ENCODE data around the gene TALDO1. TPM values are rescaled to one million over a fixed set of nuclear protein-coding genes. Genes with fewer than 3 reads are reported as not detected.

TALDO1 gene
- total and polyA plus RNA-seq, 2 donors (not counting 1 experiment from before 2014, with no cell fraction given), result 136 to 150 TPM

DNA sequence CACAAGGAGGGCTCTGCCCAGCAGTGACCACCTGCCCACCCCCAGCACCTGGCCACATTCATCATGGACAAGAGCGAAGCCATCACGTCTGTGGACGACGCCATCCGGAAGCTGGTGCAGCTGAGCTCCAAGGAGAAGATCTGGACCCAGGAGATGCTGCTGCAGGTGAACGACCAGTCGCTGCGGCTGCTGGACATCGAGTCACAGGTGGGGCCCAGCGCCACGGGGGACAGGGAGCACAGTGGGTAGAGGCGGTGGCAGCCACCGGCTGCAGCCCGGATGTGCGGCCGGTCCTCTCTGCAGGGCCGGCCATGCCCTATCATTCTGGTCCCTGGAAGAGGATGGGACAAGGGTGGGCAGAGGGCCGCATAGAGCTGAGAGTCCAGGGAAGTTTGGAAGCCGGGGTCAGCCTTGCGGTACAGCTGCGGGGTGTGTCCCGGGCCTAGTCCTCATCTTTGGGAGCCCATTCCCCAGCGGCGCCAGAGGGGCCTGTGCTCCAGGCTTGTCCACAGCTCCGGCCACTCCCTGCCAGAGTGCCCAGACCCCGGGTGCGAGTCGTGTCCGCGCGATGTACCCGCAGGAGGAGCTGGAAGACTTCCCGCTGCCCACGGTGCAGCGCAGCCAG is 27.1 kb upstream of the TALDO1 start:
- TF ChIP-seq EZH2 (IDR thresholded peaks at IDR 0.05; ENCODE audit: low read length, missing control alignments), result no peak
- TF ChIP-seq, protein P1, sequence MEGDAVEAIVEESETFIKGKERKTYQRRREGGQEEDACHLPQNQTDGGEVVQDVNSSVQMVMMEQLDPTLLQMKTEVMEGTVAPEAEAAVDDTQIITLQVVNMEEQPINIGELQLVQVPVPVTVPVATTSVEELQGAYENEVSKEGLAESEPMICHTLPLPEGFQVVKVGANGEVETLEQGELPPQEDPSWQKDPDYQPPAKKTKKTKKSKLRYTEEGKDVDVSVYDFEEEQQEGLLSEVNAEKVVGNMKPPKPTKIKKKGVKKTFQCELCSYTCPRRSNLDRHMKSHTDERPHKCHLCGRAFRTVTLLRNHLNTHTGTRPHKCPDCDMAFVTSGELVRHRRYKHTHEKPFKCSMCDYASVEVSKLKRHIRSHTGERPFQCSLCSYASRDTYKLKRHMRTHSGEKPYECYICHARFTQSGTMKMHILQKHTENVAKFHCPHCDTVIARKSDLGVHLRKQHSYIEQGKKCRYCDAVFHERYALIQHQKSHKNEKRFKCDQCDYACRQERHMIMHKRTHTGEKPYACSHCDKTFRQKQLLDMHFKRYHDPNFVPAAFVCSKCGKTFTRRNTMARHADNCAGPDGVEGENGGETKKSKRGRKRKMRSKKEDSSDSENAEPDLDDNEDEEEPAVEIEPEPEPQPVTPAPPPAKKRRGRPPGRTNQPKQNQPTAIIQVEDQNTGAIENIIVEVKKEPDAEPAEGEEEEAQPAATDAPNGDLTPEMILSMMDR (conservative IDR thresholded peaks at IDR 0.05 in 1 of 2, IDR thresholded peaks at IDR 0.05 in 1 of 2; ENCODE audit: low read depth in 1 of 2, low read length in 2 of 2), result no peak
- Histone ChIP-seq H3K4me1 (ENCODE audit: control insufficient read depth, extremely low read depth, insufficient read depth, low read length) (no peaks in the 10 kb centered on the region), H3K27ac (ENCODE audit: insufficient read depth, low read length) (no peak overlapping the region), H3K27me3 (ENCODE audit: control insufficient read depth, insufficient read depth, low read length) (peaks cover 16% of the 10 kb centered on the region), H3K9me3 (ENCODE audit: control insufficient read depth, insufficient read depth, low read depth, low read length) (no peaks in the 10 kb centered on the region), H3K4me2 (ENCODE audit: extremely low read depth, insufficient read depth, low read length) (no peak overlapping the region), H3K79me2 (ENCODE audit: control insufficient read depth, insufficient read depth, low read length) (no peaks in the 10 kb centered on the region), H3K4me3 (replicated peaks in 1 of 4; ENCODE audit: control extremely low read depth in 1 of 4, insufficient read depth in 1 of 4, low read depth in 3 of 4, low read length in 4 of 4) (no peak overlapping the region), H2AFZ (ENCODE audit: low read length) (no peak overlapping the region), H3K36me3 (ENCODE audit: control insufficient read depth, insufficient read depth, low read length) (peaks cover 5% of the 10 kb centered on the region), H3K9ac (ENCODE audit: insufficient read depth, low read length) (no peak overlapping the region), H4K20me1 (ENCODE audit: control insufficient read depth, extremely low read depth, insufficient read depth, low read length) (no peaks in the 10 kb centered on the region)
- DNase-seq (ENCODE audit: low read depth in 2 of 2), result no peak

DNA sequence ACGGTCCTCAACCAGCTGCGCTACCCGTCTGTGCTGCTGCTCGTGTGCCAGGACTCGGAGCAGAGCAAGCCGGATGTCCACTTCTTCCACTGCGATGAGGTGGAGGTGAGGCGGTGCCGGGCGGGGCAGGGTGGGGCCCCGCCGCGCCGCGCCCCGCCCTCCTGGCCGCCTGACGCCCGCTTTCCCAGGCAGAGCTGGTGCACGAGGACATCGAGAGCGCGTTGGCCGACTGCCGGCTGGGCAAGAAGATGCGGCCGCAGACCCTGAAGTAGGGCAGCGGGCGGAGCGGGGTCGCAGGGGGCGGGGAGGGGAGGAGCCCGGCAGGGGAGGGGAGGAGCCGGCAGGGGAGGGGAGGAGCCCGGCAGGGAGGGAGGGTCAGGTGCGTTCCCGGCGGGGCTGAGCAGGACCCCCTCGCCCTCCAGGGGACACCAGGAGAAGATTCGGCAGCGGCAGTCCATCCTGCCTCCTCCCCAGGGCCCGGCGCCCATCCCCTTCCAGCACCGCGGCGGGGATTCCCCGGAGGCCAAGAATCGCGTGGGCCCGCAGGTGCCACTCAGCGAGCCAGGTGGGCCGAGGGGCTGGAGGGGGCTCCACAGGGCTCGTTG is 26.5 kb upstream of the TALDO1 start:
- H3K27me3 ChIP-seq (ENCODE audit: control insufficient read depth, insufficient read depth, low read length), result peaks cover 17% of the 10 kb centered on the region
- H4K20me1 ChIP-seq (ENCODE audit: control insufficient read depth, extremely low read depth, insufficient read depth, low read length), result no peaks in the 10 kb centered on the region
- H3K4me3 ChIP-seq (replicated peaks in 1 of 4; ENCODE audit: control extremely low read depth in 1 of 4, insufficient read depth in 1 of 4, low read depth in 3 of 4, low read length in 4 of 4), result no peak overlapping the region
- no peak overlapping the region for H3K4me2 ChIP-seq (ENCODE audit: extremely low read depth, insufficient read depth, low read length)
- H3K36me3 ChIP-seq (ENCODE audit: control insufficient read depth, insufficient read depth, low read length), result peaks cover 5% of the 10 kb centered on the region
- DNase-seq (ENCODE audit: low read depth in 2 of 2), result peak in 1 of 2 donors; percentile 59
- no peak overlapping the region for H3K9ac ChIP-seq (ENCODE audit: insufficient read depth, low read length)
- H3K79me2 ChIP-seq (ENCODE audit: control insufficient read depth, insufficient read depth, low read length), result no peaks in the 10 kb centered on the region
- H2AFZ ChIP-seq (ENCODE audit: low read length), result no peak overlapping the region
- no peaks in the 10 kb centered on the region for H3K9me3 ChIP-seq (ENCODE audit: control insufficient read depth, insufficient read depth, low read depth, low read length)
- no peak overlapping the region for H3K27ac ChIP-seq (ENCODE audit: insufficient read depth, low read length)
- TF ChIP-seq, protein P1 (conservative IDR thresholded peaks at IDR 0.05 in 1 of 2, IDR thresholded peaks at IDR 0.05 in 1 of 2; ENCODE audit: low read depth in 1 of 2, low read length in 2 of 2), result no peak
- no peak for TF ChIP-seq EZH2 (IDR thresholded peaks at IDR 0.05; ENCODE audit: low read length, missing control alignments)
- H3K4me1 ChIP-seq (ENCODE audit: control insufficient read depth, extremely low read depth, insufficient read depth, low read length), result no peaks in the 10 kb centered on the region

- H3K36me3 ChIP-seq (ENCODE audit: control insufficient read depth, insufficient read depth, low read length), result peaks cover 5% of the 10 kb centered on the region
- H3K27me3 ChIP-seq (ENCODE audit: control insufficient read depth, insufficient read depth, low read length), result peaks cover 17% of the 10 kb centered on the region
- no peak overlapping the region for H2AFZ ChIP-seq (ENCODE audit: low read length)
- DNase-seq (ENCODE audit: low read depth in 2 of 2), result no peak
- H3K4me1 ChIP-seq (ENCODE audit: control insufficient read depth, extremely low read depth, insufficient read depth, low read length), result no peaks in the 10 kb centered on the region
- H3K4me3 ChIP-seq (replicated peaks in 1 of 4; ENCODE audit: control extremely low read depth in 1 of 4, insufficient read depth in 1 of 4, low read depth in 3 of 4, low read length in 4 of 4), result no peak overlapping the region
- no peaks in the 10 kb centered on the region for H3K79me2 ChIP-seq (ENCODE audit: control insufficient read depth, insufficient read depth, low read length)
- H3K9me3 ChIP-seq (ENCODE audit: control insufficient read depth, insufficient read depth, low read depth, low read length), result no peaks in the 10 kb centered on the region
- no peak overlapping the region for H3K4me2 ChIP-seq (ENCODE audit: extremely low read depth, insufficient read depth, low read length)
- H3K9ac ChIP-seq (ENCODE audit: insufficient read depth, low read length), result no peak overlapping the region
- H4K20me1 ChIP-seq (ENCODE audit: control insufficient read depth, extremely low read depth, insufficient read depth, low read length), result no peaks in the 10 kb centered on the region
- peak; percentile 47 for TF ChIP-seq EZH2 (IDR thresholded peaks at IDR 0.05; ENCODE audit: low read length, missing control alignments)
- TF ChIP-seq, protein P1 (conservative IDR thresholded peaks at IDR 0.05 in 1 of 2, IDR thresholded peaks at IDR 0.05 in 1 of 2; ENCODE audit: low read depth in 1 of 2, low read length in 2 of 2), result no peak
- no peak overlapping the region for H3K27ac ChIP-seq (ENCODE audit: insufficient read depth, low read length)
These were observed 26.0 kb upstream of the TALDO1 start for GRCh38 chr11:721247-721740.
